Right renal cortex interstitium (tissue), 3 donors: ENCODE data around the gene OR52K1. TPM values are rescaled to one million over a fixed set of nuclear protein-coding genes. Genes with fewer than 3 reads are reported as not detected.
"Not testable (repeated sequence)": the region's sequence is repeated elsewhere in the genome, so short reads cannot be mapped to it uniquely, and the experiment has no call there.

Source experiments
- DNase-seq, 3 donors: peaks; one replicate each; pipeline ENCODE4 v3.0.0-alpha.2; 2013; ENCODE audit warnings: low read depth in 3 of 3, low spot score in 2 of 3
- polyA plus RNA-seq, 3 donors: library from polyadenylated mRNA; unstranded; fragments of 120-200 nt; gene quantifications; one replicate each; pipeline ENCODE4 v1.2.1, GENCODE V29; 2013; ENCODE audit not compliant: insufficient read length in 3 of 3

Gene OR52K1
- polyA plus RNA-seq, 3 donors: 0.06 to 0.10 (median 0.07) TPM

- not testable (repeated sequence) for DNase-seq
Observed at GRCh38 chr11:4491405-4491804, 9.0 kb downstream of the OR52K1 start.

GRCh38 chr11:4491878-4492606, 9.6 kb downstream of the OR52K1 start:
- DNase-seq: no peak

- DNase-seq: no peak
Observed at GRCh38 chr11:4493480-4493818, 11.0 kb downstream of the OR52K1 start.

- DNase-seq: no peak
Observed at GRCh38 chr11:4495487-4495886, 13.0 kb downstream of the OR52K1 start.

GRCh38 chr11:4495986-4496385, 13.5 kb downstream of the OR52K1 start:
- no peak for DNase-seq

GRCh38 chr11:4496557-4497248, 14.3 kb downstream of the OR52K1 start:
- DNase-seq: no peak

- no peak for DNase-seq
Observed at GRCh38 chr11:4508886-4509285, 26.4 kb downstream of the OR52K1 start.

GRCh38 chr11:4511282-4512245, 29.1 kb downstream of the OR52K1 start:
- DNase-seq: no peak

GRCh38 chr11:4514196-4514595, 31.8 kb downstream of the OR52K1 start:
- no peak for DNase-seq

GRCh38 chr11:4522339-4522738, 39.9 kb downstream of the OR52K1 start:
- no peak for DNase-seq

GRCh38 chr11:4522752-4523151, 40.3 kb downstream of the OR52K1 start:
- DNase-seq: no peak

GRCh38 chr11:4523666-4524065, 41.2 kb downstream of the OR52K1 start:
- no peak for DNase-seq

GRCh38 chr11:4527926-4528325, 45.5 kb downstream of the OR52K1 start:
- DNase-seq: no peak

- not testable (repeated sequence) for DNase-seq
Observed at GRCh38 chr11:4531686-4532085, 49.2 kb downstream of the OR52K1 start.

GRCh38 chr11:4539603-4540219, 57.3 kb downstream of the OR52K1 start:
- DNase-seq: no peak

GRCh38 chr11:4541071-4541470, 58.6 kb downstream of the OR52K1 start:
- DNase-seq: no peak

Other genes starting within 250 kb of the OR52K1 start
- not detected for gene OR52B4, start 114.3 kb upstream of the OR52K1 start, polyA plus RNA-seq
- 10 to 100 TPM; 24.2 to 25.9 (median 24.9) TPM for gene TRIM21, start 88.9 kb upstream of the OR52K1 start, polyA plus RNA-seq
- not detected for gene OR52K2, start 33.4 kb upstream of the OR52K1 start, polyA plus RNA-seq
- not detected for gene OR52M1, start 62.5 kb downstream of the OR52K1 start, polyA plus RNA-seq
- gene OR52I2, start 99.1 kb downstream of the OR52K1 start, polyA plus RNA-seq: under 1 TPM in 1 of 3 donors, not detected in 2; 0.03 TPM
- under 1 TPM in 1 of 3 donors, not detected in 2; 0.12 TPM for gene OR52I1, start 111.4 kb downstream of the OR52K1 start, polyA plus RNA-seq
- 10 to 100 TPM; 20.2 to 22.4 (median 20.3) TPM for gene TRIM68, start 125.6 kb downstream of the OR52K1 start, polyA plus RNA-seq
- gene OR51D1, start 154.8 kb downstream of the OR52K1 start, polyA plus RNA-seq: not detected
- gene OR51E1, start 161.3 kb downstream of the OR52K1 start, polyA plus RNA-seq: 1 to 10 TPM; 1.4 to 1.8 (median 1.5) TPM
- gene OR51E2, start 215.2 kb downstream of the OR52K1 start, polyA plus RNA-seq: under 1 TPM; 0.52 to 0.64 (median 0.53) TPM
- under 1 TPM; 0.31 to 0.50 (median 0.39) TPM for gene MMP26, start 222.1 kb downstream of the OR52K1 start, polyA plus RNA-seq